Raji (cell line): ENCODE data around the gene ANTXR2.

Experiments
- POLR2A ChIP-seq: IDR thresholded peaks from 2 replicates; pipeline ENCODE4 v1.6.1; 2011; ENCODE audit warnings: low read depth, low read length, control low read depth; ENCODE audit not compliant: insufficient read depth

The ANTXR2 gene

DNA sequence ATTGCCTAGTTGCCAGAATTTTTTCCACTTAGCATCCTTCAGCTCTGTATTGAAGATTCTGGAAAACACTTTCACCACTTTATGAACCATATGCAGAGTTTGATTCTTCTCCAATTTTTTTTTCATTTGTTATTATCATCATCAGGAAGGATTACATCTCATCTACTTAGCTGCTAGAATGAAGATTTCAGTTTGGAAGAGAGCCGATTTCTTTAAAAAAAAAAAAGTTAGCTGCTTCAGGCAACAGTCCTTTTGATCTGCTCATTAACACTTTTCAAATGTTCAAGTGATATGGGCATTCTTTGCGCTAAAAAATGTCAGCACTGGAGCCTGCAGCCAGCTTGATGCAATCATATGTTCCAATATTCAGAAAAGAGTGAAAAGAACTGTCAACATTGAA is 76.2 kb downstream of the ANTXR2 start:
- no peak for TF ChIP-seq POLR2A

DNA sequence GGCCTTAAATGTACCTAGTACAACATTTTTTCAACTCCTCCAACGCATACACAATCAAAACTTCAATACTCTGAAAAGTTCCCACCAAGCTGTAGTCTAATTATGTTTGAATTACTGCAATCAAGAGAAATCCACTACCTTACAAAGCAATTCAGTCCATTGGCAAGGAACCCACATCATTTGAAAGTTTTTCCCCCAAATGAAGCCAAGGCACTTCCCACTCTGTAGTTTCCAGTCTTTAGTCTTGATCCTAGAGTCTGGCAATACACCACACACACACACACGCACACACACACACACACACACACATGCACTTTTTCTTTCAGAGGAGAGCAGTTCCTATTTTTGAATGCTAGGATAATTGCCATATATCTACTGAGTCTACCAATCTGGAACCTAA is 79.6 kb downstream of the ANTXR2 start:
- TF ChIP-seq POLR2A, result no peak

DNA sequence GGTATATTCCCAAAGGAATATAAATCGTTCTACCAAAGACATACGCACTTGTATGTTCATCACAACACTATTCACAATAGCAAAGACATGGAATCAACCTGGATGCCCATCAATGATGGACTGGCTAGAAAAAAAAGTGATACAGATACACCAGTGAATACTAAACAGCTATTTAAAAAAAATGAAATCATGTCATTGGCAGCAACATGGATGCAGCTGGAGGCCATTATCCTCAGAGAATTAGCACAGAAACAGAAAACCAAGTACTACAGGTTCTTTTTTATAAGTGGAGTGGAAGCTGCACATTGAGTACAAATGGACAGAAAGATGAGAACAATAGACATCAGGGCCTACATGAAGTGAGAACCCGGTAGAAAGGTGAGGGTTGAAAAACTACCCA is 81.4 kb downstream of the ANTXR2 start:
- no peak for TF ChIP-seq POLR2A

DNA sequence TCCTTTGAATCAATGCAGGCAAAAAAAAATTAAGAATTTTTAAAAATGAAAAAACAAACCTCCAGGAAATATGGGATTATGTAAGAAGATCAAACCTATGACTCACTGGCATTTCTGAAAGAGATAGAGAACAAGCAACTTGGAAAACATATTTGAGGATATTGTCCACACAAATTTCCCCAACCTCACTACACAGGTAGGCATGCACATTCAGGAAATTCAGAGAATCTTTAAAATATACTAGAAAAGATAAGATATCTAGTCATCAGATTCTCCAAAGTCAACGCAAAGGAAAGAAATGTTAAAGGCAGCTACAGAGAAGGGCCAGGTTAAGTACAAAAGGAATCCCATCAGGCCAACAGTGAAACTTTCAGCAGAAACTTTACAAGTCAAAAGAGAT is 85.6 kb downstream of the ANTXR2 start:
- TF ChIP-seq POLR2A, result no peak

DNA sequence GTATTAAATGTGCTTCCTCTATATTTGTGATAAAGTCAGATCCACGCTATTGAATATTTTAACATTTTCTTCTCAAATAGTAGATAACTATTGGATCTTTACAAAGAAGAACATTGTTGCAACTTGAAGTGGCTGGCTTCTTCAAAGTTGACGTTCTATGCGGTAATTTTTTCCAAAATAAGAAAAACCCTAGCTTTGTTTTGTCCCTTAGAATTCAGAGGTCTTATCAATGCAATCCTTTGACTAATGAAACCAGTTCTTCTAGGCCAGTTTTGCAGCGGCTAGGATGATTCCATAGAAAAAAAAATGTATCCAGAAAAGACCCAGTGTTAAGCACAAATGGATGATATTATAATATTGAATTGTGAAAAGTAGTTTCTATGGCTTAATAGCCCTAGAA is 89.6 kb downstream of the ANTXR2 start:
- TF ChIP-seq POLR2A, result no peak

DNA sequence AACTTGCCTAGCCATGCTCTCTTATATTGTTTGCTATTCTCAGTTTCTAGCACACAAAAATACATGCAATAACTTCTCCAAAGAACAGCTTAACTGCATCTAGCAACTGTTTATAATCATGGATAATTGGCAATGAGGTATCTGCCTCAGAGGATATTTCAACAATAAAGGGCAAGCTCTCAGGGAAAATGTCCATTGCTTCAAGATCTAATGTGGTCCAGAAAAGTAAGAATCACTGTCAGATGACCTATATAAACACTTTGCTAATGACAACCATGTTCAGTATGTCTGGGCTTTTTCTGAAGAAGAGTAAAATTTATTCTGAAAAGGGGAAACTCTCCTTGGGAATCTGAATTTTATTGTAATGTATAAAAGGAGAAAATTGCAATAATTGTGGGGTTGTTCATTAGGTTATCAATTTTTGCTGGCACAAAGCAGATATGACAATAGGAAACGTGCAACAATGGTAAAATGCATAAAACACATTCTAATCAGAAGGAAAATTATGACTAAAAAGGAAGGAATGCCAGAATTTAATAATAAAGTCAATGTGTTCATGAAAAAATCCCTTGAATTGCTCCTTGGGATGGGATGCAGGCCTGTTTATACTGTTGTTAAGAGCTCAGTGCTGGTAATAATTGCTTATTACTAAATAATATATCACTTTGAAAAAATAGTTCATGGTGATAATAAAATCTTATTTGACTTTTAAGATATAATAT is 90.3 kb downstream of the ANTXR2 start:
- TF ChIP-seq POLR2A, result no peak

DNA sequence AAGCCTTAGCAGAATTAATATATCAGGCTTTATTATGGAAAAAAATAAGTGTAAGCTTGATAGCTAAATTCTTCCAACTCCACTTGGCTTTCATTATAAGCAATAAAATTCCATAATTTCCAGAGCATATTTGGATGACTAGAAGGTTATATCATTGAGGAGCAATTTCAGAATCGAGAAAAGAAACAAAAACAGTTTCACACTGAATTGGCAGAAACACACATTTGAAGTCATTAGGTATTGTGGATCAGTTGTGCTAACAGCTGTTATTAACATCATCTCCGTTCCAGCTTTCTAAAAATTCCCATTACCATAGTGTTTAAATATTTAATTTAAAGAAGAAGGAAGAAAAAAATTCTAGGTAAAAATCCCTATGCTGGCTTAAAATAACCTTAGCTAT is 92.6 kb downstream of the ANTXR2 start:
- TF ChIP-seq POLR2A, result no peak

DNA sequence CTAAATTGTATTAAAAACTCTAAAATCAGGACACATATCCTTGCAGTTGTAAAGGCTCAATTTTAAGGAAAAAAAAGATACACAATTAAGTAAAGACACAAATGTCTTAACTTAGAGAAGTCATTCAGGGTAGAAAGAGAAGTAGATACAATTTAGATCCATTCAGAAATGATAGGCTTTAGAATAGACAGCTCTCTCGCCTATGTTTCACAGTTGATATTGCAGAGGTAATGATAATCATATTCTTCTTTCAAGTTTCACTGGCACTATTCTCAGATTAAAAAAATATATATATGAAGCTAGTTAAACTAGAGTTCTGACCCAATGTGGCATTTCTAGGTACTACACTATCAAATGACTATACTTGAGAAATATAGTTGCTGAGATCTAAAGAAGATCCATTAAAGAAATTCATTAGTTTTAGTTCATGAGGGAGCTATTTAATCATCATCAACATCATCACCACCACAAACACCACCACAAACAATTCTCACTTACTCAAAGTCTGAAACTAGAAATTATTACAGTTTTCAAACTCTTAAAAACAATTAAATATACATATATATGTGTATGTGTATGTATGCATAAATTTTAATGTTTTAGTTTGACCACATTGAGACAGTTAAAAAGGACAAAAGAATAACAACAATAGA is 93.1 kb downstream of the ANTXR2 start:
- no peak for TF ChIP-seq POLR2A

DNA sequence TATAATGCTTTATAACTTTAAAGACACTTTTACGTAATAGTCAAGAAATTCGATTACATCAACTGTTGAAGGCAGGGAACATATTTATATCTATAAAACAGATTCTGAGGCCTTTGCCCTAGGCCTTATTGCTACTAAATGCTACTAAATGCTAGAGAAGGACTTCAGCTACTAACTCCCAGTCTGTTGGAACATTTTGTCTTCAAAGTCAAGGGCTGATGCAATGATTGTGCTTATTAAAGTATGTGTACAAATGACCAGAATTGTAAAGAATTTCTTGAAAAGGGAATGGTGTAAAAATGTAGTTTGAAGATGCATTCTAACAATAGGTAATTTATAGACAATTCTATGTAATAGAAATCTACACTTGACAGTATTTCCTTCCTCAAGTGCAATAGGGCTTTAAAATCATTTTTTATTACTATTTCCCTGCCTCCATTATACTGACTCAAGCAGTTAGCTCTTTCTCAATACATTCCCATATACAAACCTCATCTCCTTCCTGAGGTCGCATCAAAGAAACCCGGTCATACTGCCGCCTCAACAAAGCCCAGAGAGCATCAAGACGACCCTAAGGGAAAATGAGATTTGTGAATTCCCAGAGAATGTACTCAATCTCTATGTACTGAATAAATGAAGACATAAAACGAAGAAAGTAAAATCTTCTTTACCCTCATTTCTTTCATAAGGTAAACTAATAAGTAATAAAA is 95.7 kb downstream of the ANTXR2 start:
- no peak for TF ChIP-seq POLR2A

DNA sequence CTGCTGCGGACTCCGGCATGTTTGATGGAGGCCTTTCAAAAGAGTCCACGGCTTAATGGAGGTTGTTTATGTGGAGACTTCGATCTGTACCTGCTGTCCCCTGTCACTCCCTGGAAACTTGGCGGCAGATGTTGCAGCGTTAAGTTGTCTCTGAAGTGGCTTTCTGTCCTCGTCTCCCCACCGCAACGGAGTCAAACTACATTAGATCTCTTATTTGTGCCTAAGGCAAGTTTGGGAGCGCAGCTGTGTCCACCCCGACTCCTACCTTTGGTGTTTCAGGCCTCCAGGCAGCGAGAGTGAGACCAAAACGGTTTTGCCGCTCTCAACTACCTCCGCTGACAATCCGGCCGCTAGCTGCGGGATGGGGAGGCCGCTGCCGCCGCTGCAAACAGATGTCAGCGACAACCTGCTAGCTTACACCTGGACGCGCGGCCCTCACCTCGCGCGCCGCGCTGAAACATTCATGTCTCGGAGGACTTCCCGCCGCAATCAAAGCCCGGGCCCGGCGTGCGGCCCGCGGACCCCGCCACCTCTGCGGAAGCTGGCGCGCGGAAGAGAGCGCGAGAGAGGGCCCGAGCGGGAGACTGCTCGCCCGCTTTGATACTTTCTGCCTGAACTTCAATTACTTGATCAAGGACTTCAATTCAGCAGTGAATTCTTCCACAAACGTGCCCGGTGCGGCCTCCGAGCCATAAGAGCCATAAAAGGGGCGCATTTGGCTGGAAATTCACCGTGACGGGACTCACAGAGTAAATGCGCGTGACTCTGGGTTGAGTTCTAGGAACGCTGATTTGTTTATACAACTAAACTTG is 108.4 kb downstream of the ANTXR2 start:
- TF ChIP-seq POLR2A, result no peak

DNA sequence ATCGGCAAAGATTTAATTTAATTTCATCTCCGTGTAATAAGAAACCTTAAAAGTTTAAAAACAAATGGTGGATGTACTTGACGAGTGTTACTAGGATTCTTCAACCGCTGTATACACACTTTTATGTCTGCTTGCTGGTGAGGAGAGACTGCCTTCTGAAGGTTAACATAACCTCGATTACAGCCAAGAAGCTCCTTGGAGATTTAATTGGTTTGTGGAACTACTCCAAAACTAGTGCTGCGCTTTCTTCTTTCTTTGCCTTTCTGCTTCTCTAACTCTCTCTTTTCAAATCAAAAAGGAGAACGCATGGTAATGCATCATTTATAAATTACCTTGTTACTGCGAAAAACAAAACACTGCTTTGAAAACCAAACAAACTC is 109.0 kb downstream of the ANTXR2 start:
- no peak for TF ChIP-seq POLR2A

DNA sequence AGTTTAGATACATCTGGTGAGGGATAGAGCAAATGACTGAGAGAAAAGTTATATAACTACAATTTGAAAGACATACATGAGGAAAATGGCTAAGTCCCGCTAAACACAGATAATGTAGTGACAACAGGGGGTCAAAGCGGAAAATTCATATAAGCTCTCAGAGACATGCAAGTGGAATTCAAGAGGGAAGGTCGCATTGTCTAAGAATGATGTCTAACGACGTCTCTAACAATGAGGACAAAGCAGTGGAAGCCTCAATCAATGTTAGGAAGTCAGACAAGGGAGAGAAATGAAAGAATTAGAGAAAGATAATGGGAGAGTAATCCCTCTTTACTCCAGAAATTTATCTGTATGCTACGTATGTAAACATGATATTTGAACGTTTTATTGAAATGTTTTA is 113.4 kb downstream of the ANTXR2 start:
- TF ChIP-seq POLR2A, result no peak

DNA sequence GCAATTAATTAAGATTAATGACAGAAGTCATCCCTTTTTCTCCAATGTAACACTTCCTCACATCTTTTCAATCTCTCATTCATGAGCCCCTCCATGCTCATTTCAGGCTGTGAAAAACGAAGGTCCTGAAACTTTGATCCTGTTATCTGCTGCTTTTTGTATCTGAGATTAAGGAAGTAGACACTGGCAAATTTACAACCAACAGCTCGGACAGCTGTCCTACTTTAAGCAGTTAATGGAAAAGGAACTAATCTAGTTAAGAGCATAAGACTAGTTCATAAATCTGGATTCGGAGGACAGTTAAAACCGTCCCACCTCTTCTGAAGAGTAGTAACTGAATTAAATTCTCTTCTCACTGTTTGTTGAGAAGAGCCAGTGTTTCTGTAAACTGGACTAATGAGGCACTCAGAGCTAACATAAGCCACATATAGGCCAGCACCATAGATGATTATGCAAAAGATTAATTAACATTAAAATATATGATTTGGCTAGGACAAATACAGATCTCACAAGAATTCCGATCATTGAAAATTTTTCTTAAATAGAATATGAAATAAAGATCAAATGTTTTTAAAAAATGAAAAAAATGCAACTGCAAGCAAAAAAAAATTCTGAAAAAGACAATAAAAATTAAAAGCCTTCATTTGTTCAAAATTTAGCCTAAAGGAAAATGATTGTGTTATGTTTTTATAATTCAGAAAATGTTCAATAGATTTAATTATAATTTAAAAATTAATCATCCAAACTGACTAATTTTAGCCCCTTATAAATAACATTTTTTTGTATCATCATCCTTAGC is 114.4 kb downstream of the ANTXR2 start:
- no peak for TF ChIP-seq POLR2A

DNA sequence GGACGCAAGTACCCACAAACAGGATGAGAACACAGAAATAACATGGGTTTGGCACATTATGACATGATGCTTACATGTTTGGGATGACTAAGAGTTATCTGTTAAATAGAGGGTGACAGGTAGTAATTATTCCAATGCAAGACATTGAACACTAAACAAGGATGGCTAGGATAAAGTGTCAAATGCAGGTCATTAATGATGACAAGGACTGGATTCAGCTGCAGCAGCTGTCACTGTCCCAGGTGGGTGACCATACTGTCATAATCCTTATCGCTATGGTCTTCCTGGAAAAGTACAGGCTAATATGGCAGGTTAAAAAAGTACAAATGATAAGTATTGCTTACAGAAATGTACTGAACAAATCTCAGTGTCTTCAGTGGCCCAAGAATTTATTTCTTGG is 123.9 kb downstream of the ANTXR2 start:
- no peak for TF ChIP-seq POLR2A

DNA sequence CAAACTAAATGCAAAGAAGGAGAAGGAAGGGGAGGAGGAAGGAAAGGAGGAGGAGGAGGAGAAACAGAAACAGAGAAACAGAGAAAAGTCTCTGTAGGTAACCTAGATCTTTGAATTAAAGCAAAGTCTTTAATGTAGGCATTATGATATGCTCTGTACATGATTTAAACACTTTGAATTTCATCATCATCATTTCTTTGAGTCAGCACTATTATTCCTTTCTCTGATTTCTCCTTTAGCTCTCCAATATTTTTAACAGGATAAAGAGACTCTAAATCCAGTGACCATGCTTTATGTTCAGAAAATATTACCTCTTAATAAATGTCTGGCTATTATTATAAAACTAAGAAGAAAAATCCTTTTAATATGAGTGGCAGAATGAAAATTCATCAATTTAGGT is 124.3 kb downstream of the ANTXR2 start:
- TF ChIP-seq POLR2A, result no peak
